Measurements from ENCODE around the gene DENND5B.

Gene DENND5B

GRCh38 chr12:31465002-31465401 is 125.9 kb downstream of the DENND5B start:
- TF ChIP-seq CTCF (conservative IDR thresholded peaks at IDR 0.05) = no peak
- no peak overlapping the region for H3K27ac ChIP-seq

GRCh38 chr12:31460024-31460423 is 130.9 kb downstream of the DENND5B start:
- TF ChIP-seq CTCF (conservative IDR thresholded peaks at IDR 0.05) = no peak
- H3K27ac ChIP-seq = peak overlapping the region; percentile 50

- no peak overlapping the region for H3K27ac ChIP-seq
- TF ChIP-seq CTCF (conservative IDR thresholded peaks at IDR 0.05) = no peak
Measured at GRCh38 chr12:31456562-31456961, 134.4 kb downstream of the DENND5B start.

- no peak overlapping the region for H3K27ac ChIP-seq
- no peak for TF ChIP-seq CTCF (conservative IDR thresholded peaks at IDR 0.05)
Measured at GRCh38 chr12:31444736-31445135, 146.2 kb downstream of the DENND5B start.

GRCh38 chr12:31440586-31440985 is 150.3 kb downstream of the DENND5B start:
- TF ChIP-seq CTCF (conservative IDR thresholded peaks at IDR 0.05) = no peak
- no peak overlapping the region for H3K27ac ChIP-seq

GRCh38 chr12:31440134-31440533 is 150.8 kb downstream of the DENND5B start:
- no peak overlapping the region for H3K27ac ChIP-seq
- no peak for TF ChIP-seq CTCF (conservative IDR thresholded peaks at IDR 0.05)

- H3K27ac ChIP-seq = no peak overlapping the region
- no peak for TF ChIP-seq CTCF (conservative IDR thresholded peaks at IDR 0.05)
Measured at GRCh38 chr12:31431721-31432240, 159.2 kb downstream of the DENND5B start.
